Stimulated activated CD4-positive, alpha-beta T cell treated with anti-CD3 and anti-CD28 coated beads, TNF-alpha, amount 100 ng/mL, for 4 hours (primary cell): Measurements from ENCODE around the gene CRAT.

Experiments used
- DNase-seq, 3 experiments: peaks; one replicate each; pipeline ENCODE4 v3.0.0-alpha.2; 2020; ENCODE audit warnings: low read depth in 3 of 3

Gene CRAT

DNA sequence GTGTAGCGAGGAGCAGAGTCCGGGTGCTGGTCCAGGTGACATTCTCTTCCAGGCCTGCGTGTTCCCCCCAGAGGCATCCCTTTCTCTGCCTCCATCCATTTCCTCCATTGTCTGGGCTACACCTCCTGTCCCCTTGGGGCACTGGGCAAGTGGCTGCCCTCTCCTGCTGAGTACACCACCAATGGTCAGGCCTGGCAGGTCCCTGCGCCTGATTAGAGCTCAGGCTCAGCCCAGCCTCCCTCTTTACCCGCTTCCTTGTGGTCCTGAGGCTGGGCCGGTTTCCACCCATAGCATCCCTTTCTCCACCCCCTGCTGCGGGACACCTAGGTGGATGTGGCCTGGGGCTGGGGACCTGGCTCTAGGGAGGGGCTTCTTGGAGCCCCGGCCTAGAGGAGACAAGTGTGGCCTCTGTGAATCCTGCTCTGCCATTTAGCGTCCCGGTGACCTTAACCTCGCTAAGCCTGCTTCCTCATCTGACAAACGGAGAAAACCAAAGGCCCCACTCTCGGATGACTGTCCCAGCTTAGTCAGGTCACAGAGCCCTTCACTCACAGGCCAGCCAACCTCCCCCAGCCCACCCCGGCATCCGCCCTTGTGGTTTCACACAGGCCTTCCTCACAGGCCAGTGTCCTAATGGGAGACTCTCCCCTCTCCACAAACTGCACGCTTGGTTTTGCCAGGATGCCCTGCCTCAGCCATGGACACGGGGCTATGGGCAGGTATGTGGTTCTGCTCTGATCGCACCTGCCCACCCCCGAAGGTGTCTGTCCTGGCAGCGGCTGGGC is 16.8 kb downstream of the CRAT start:
- DNase-seq, result no peak

DNA sequence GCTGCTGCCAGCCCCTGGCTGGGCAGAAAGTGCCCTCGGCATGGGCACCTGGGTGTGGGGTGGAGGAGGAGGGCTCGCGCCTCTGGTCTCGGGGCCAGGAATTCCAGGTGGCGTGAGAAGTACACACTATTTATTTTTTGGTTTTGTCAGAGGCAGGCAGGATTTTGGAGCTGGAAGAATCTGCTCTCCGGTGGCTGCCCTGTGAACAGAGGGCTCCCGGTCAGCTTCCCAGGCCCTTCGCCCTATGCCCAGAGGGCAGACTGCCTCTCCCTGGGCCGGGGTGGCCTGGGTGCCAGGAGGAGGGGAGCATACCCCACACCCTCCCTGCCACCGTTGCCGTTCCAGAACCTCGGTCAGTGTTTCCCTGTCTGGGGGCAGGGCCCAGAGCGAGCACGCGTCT is 21.3 kb downstream of the CRAT start:
- no peak for DNase-seq

DNA sequence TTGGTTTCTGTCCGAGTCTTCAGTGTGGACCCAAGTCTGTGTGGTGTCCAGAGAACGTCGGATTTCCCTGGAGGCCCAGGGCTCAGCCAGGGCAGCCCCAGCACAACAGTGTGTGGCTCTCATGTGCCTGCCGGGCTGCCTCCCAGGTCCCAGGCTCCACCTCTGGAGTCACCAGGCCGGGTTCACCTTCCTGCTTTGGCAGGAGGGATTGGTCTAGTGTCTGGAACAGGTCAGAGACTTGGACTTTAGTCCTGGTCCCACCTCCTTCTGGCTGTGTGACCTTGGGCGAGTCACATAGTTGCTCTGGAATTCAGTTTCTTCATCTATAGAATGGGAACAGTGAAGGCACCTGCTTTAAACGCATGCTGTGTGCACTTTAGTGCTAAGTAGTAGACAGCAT is 26.5 kb downstream of the CRAT start:
- DNase-seq, result no peak

DNA sequence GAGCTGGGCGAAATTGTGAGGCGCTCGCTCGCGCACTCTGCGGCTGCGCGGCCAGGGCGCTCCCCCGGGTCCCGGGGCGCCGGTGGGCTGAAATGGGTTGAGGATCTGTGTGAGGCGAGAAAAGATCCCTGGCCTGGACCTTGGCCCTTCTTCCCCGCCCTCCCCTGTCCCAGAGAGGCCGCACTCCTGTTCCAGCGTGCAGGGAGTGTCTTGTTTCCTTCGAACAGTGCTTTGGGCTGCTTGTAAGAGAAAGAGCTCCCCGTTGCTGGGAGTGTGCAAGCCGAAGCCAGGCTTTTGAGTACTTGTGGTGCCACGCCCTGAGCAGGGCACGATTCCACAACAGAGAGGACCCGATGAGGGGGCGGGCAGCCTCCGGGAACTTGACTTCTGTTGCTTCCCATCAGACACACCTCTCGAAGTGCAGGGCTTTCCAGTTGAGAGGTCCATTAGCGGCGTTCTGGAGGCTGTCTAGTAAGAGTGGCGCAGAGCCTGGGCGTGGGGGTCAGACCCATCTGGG is 29.1 kb downstream of the CRAT start:
- DNase-seq, result no peak

DNA sequence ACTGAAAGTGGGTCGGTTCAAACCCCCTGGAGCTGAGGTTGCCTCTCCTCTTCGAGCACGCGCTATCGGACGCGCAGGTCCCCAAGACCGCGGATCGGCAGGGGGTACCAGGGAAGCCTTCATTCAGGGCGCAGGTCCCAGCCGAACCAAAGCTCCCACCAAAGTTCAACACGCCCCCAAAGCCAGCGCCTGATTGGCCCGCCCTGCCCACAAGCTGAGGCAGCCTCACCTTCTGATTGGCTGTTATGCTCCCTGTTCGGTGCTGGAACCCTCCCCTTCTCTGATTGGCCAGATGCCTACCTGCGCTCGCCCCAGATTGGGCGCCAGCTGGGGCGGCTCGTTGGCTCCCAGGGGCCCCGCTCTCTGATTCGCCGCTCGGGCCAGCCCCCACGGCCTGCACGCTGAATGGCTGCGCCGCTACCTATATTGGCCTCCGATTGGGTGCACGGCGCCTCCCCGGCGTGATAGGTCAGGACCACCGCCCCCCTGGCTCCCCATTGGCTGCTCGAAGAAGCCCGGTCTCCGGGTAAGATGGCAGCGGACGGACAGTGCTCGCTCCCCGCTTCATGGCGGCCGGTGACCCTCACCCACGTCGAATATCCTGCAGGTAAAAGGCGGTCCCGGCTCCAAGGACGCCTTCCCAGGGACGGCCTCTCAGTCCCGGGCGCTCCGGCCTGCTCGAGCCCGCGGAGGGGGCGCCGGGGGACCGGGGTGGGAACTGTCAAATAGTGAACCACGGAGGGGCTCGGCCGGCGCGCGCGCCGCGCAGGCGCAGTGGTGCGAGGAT is 29.8 kb downstream of the CRAT start, which contains the start of gene DOLPP1:
DOLPP1 (plus strand) TSS at position 511 of the 787 bp plus-strand sequence; CDS start at position 532, 21 bp downstream.
- peak; percentile 97 to 98 (median 97) for DNase-seq

DNA sequence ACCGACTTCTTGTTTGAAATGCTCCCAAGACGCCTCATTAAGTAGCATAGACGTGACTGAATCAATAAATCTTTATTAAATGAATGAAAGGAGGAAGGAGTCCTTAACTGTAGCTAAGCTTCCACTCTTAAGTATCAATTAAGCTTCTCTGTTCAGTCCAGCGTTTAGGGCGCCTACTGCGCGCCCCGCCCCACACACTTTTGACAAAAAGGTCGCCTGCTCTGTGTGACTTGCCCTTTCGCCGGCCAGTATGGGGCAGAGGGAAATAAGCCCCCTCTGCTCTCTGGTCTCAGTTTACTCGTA is 30.3 kb downstream of the CRAT start:
- DNase-seq, result no peak

DNA sequence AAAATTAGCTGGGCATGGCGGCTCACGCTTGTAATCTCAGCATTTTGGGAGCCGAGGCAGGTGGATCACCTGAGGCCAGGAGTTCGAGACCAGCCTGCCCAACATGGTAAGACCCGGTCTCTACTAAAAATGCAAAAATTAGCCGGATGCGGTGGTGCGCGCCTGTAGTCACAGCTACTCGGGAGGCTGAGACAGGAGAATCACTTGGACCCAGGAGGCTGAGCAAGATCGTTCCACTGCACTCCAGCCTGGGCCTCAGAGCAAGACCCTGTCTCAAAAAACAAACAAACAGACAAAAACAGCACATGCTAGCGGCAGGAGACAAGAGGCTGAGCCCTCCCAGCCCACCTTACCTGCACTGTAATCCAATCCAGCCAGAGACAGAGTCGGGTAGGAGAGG is 30.8 kb downstream of the CRAT start:
- DNase-seq, result no peak

DNA sequence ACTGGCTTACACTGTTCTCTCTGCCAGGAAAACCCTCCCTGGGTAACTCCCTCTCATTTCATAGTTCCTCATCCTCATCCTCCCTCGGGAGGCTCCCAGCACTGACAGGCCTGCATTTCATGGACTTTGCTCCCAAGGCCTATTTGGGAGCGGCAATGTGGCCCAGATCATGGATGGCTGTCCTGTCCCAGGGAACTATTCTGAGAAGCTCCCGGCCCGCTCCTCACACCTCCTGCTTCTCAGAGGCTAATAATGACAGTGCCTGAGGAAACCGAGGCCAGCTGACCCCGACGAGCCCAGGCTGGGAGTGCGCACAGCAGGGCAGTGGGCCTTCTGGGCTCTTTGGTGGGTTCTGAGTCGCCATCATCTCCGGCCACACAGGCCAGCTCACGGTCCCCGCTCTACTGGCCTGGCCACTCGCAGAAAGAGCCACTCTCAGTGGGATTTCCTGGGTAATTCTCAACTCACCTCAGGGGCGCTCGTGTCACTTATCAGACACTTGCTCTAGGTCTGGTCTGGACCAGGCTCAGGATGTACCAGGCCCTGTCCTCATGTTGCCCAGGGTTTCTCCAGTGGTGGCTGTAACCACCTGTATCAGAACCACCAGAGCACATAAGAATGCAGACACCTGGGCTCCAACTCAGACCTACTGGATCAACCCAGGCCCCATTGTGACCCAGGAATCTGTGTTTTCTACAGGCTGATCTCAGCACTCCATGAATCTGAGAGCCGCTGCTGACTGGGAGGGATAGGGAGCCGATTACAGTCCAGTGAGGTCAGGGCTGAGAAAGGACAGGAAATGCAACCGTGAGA is 31.7 kb downstream of the CRAT start:
- DNase-seq, result no peak

DNA sequence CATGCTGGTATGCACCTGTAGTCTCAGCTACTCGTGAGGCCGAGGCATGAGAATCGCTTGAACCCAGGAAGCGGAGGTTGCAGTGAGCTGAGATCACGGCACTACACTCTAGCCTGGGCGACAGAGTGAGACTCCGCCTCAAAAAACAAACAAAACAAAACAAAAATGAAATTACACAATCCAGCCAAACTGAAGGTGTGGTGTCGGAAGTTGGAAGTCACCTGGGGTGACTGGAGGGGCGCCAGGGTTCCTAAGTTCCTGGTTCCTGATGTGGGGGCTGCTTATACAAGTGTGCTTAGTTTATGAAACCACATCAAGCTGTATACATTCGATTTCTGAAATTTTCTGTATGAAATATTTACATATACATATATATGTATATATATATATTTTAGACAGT is 33.4 kb downstream of the CRAT start:
- no peak for DNase-seq

DNA sequence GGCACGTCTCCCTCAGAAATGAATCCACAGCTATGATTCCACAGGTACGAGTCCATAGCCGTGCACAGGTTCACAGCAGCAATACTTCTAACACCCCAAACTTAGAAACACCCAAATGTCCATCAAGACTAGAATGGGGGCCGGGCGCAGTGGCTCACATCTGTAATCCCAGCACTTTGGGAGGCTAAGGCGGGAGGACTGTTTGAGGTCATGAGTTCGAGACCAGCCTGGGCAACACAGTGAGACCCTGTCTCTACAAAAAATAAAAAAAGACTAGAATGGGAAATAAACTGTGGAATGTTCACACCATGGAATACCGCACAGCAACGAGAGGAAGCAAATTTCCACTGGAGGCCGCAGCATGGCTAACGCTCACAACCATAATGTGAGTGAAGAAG is 34.0 kb downstream of the CRAT start:
- no peak for DNase-seq

DNA sequence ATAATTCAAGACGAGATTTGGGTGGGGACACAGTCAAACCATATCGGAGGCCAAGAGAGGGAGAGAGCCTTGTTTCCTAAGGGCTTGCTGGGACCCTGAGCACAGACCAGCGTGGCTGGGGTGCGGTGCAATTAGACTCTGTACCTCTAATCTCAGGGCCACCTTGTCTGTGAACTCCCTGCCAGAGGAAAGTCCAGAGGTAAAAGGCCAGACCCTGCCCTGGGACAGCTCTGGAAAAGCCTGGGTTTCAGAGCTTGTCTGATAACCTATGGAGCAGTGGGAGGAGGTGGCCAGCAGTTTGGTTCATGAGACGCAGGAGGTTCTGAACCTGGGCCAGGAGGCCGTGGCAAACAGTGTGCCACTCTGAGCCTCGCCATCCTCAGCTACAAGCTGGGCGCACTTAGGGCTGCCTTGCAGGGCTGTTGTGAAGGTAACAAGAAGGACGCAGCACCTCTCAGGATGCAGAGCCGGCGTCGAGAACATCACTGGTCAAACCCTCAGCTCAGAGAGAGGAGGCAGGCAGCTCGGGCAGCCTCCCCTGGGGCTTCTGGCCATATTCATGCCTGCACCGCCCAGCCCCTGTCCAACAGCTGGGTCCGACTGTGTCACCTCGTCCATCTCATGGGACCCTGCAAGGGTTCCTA is 34.5 kb downstream of the CRAT start:
- DNase-seq, result no peak

DNA sequence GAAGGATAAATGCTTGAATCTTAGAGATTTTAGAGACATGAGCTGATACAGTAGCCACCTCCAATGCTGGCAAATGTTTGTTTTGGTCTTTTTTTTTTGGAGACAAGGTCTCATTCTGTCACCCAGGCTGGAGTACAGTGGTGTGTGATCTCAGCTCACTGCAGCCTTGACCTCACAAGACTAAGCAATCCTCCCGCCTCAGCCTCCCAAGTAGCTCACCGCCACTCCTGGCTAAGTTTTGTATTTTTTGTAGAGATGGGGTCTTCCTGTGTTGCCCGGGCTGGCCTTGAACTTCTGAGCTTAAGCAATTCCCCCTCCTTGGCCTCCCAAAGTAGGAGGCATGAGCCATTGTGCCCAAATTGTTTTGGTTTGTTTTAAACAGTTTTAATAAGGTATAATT is 36.5 kb downstream of the CRAT start:
- no peak for DNase-seq

DNA sequence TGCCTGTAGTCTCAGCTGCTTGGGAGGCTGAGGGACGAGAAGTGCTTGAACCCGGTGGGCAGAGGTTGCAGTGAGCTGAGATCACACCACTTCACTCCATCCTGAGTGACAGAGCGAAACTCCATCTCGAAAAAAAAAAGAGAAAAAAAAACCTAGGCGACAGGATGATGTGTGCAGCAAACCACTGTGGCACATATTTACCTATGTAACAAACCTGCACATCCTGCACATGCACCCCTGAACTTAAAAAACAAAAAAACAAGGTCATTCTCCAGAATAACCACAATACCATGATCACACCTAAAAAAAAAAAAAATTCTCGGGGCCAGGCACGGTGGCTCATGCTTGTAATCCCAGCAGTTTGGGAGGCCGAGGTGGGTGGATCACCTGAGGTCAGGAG is 37.2 kb downstream of the CRAT start:
- no peak for DNase-seq

DNA sequence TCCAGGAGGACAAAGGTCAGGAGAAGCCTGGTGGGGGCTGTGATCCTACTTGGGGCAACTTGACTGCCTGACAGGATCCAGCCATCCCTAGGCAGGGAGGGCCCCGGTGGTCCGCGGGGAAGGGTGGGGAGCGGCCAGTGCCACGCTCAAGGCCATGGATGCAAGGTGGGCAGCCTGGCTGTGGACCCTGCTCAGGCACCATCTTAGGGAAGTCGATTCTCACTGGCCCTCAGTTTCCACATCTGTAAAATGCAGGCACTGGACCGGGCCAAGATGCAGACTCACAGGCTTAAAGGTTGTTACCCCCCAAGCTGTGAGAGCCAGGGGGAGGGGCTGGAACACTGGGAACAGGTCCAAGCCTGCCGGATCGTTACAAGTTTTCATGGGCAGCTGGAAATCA is 38.4 kb downstream of the CRAT start:
- DNase-seq, result no peak

DNA sequence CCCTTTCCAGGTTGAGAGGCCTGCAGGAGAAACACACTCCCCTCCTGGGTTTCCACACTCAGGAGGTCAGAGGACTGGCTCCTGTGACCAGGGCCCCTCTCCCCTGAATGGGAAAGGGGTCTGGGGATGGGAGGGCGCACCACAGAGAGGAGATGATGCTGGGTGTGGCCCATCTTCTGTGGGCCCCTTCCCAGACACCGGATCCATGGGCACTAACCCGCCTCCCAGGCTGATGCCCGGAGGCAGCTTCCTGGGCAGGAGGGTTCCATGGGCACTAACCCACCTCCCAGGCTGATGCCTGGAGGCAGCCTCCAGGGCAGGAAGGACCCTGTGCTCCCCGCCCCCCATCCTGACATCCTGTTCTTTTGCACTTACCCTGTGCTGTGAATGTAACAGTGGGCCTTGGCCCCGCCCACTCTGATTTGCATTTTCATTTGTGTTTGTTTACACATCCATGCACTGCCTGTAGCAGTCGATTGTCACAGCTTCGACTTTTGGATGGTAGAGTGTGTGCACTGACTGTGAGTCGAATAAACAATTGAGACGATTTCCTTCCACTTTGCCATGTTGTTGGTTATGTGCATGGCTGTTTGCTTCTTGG is 39.0 kb downstream of the CRAT start:
- no peak for DNase-seq

DNA sequence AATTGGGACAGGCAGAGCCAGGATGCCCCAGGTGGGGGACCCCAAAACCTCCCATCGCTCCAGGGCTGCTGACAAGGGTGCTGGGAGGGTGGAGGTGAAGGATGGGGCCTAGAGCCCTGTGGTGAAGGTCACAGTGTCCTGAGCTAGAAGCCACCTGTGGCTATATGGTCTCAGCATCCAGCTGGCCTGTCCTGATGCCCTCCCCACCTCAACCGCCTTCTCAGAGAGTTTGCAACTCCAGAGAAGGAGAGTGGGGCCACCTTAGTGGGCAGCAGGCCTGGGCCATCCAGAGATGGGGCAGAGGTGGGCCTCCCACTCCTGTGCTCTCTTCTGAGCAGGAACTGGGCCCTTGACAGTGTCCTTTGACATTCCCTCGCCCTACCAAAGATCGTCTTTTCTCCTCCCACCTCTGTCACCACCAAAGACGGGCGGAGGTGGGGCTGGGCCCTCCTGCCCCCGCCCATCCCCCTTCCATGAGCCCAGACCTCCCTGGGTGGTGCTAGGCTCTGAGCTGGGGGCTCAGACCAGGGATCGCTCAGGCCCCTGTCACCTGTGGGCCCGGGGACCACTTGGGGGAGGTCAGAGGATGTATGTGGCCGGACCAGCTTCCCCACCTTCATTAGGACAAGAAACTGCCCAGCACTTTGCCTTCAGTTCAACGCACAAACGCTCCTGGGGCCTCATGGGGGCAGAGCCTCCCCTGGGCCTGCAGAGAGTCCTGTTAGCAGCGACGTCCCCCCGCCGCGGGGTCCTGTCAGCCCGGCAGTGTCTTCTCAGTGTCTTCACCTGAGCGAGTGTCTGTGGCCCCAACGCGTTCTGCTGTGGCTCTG is 39.7 kb downstream of the CRAT start:
- no peak for DNase-seq

DNA sequence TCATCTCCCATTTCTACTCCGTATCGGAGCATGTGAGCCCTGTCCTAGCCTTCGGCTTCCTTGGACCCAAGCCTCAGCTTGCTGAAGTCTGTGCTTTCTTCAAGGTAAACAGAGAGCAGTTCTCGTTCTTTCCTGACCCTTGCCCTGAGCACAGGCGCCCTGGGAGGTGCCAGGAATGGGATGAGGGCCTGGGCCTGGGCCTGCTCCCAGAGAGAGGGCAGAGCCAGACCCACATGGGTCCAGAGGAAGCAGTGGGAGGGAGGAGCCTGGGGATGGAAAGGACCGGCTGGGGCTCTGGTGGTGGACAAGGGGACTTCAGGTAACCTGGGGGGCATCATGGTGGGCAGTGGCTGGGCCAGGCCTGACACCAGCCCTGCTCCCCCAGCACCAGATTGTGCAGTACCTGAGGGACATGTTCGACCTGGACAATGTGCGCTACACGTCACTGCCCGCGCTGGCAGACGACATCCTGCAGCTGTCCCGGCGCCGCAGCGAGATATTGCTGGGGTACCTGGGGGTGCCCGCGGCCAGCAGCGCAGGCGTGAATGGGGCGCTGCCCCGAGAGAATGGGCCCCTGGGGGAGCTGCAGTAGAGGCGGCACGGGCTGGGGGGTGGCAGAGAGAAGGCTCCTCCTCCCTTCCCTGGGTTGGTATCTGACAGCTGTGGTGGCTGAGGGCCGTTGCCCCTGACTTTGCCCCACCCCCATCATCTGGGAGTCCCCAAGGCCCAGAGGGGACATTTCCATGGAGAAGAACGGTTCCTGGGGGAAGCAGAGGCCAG is 40.5 kb downstream of the CRAT start:
- no peak for DNase-seq

DNA sequence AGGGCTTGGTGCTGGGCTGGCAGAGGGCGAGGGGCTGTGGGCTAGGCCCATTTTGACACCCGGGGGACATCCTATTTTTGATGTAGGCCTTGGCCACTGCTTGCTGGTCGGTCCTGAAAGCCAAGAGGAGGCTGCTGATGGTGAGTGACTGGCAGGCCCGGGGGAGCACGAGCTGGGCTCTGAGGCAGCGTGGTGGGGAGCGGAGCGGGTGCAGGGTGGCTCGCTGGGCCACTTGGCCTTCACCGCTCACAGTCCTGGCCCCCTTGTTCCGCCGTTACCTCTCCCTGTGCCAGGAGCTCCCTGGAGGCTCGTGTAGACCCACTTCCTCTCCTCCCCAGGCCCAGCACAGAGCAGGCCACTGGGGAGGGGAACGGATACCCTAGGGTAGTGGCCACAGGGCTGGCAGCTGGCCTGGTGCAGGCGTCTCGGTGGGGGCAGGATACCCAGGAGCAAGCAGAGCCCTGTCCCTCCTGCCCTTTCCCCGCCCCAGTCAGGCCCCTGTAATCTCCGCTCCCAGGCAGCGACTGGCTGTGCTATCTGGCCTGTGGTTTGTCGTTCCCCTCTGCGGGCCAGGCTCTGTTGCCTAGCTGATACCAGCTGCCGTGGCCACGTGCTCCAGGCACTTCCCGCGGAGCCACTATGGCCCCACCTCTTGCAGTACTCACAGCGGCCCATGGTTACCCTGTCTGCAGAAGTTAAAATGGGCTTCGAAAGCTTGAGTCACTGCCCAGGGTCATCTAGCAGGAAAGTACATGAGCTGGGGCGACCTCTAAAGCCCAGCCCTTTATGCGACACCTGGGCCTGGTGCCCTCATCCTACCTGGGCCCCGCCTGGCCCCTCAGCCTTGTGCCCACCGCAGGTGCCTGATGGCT is 41.4 kb downstream of the CRAT start:
- peak; percentile 17 to 21 (median 19) for DNase-seq

DNA sequence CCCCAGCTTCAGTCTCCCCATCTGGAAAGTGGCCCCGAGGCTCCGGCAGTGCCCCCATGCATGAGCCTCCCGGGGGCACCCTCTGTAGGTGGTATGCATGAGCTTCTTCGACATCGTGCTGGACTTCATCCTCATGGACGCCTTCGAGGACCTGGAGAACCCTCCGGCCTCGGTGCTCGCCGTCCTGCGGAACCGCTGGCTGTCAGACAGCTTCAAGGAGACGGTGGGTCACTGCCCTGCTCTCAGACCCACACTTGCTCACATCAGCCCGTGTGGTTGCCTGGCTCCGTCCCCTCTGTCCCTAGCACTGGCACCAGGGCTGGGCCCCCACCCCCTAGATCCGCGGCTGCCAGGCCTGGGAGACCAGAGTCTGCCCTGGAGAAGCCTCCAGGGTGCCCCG is 42.5 kb downstream of the CRAT start:
- no peak for DNase-seq
